IPS DF 4.7 (cell line): Measurements from ENCODE around the gene CCDC137.
"Not testable (repeated sequence)": the region's sequence is repeated elsewhere in the genome, so short reads cannot be mapped to it uniquely, and the experiment has no call there.

ENCODE experiments used
- DNase-seq: peaks from one replicate; pipeline ENCODE4 v3.0.0-alpha.2; 2013; ENCODE audit warnings: low spot score; ENCODE audit errors: extremely low read depth

Gene CCDC137

GRCh38 chr17:81650951-81651350 lies 15.6 kb upstream of the CCDC137 start:
- no peak for DNase-seq

- DNase-seq = no peak
Measured at GRCh38 chr17:81651692-81652091, 14.8 kb upstream of the CCDC137 start.

GRCh38 chr17:81652906-81653771 lies 13.4 kb upstream of the CCDC137 start:
- no peak for DNase-seq

GRCh38 chr17:81655378-81656117 lies 11.0 kb upstream of the CCDC137 start:
- no peak for DNase-seq

GRCh38 chr17:81656118-81656743 lies 10.3 kb upstream of the CCDC137 start, which contains the start of gene PDE6G:
Gene PDE6G, minus strand, starts transcription at chr17:81656542. Its CDS starts 3,237 bp downstream, at chr17:81653305.
- no peak for DNase-seq

- no peak for DNase-seq
Measured at GRCh38 chr17:81656835-81657234, 9.7 kb upstream of the CCDC137 start.

- no peak for DNase-seq
Measured at GRCh38 chr17:81659038-81659437, 7.5 kb upstream of the CCDC137 start.

GRCh38 chr17:81660441-81660840 lies 6.1 kb upstream of the CCDC137 start:
- DNase-seq = no peak

GRCh38 chr17:81662002-81662401 lies 4.5 kb upstream of the CCDC137 start:
- no peak for DNase-seq

GRCh38 chr17:81664051-81664470 lies 2.5 kb upstream of the CCDC137 start:
- DNase-seq = no peak

GRCh38 chr17:81665205-81666091 lies 1.1 kb upstream of the CCDC137 start:
- DNase-seq = no peak

GRCh38 chr17:81666092-81666341 lies 520 bp upstream of the CCDC137 start:
- DNase-seq = no peak

GRCh38 chr17:81667754-81668153 lies 1.2 kb downstream of the CCDC137 start:
- no peak for DNase-seq

GRCh38 chr17:81672504-81672903 lies 6.0 kb downstream of the CCDC137 start:
- no peak for DNase-seq

- DNase-seq = no peak
Measured at GRCh38 chr17:81672954-81673353, 6.4 kb downstream of the CCDC137 start.

GRCh38 chr17:81673561-81674258 lies 7.2 kb downstream of the CCDC137 start:
- no peak for DNase-seq

- DNase-seq = not testable (repeated sequence)
Measured at GRCh38 chr17:81675515-81676221, 9.1 kb downstream of the CCDC137 start.

GRCh38 chr17:81676906-81677305 lies 10.4 kb downstream of the CCDC137 start:
- no peak for DNase-seq

GRCh38 chr17:81680150-81680549 lies 13.6 kb downstream of the CCDC137 start:
- DNase-seq = no peak

- DNase-seq = no peak
Measured at GRCh38 chr17:81681672-81682071, 15.1 kb downstream of the CCDC137 start.
